HG03039 (cell line): ENCODE data around the gene SORCS1.

Source experiments
- ATAC-seq: cut with Tn5 transposase; IDR thresholded peaks from one replicate; pipeline ENCODE4 v1.9.1; 2021; ENCODE audit warnings: mild to moderate bottlenecking, moderate library complexity; ENCODE audit not compliant: unreplicated experiment

Gene SORCS1

DNA sequence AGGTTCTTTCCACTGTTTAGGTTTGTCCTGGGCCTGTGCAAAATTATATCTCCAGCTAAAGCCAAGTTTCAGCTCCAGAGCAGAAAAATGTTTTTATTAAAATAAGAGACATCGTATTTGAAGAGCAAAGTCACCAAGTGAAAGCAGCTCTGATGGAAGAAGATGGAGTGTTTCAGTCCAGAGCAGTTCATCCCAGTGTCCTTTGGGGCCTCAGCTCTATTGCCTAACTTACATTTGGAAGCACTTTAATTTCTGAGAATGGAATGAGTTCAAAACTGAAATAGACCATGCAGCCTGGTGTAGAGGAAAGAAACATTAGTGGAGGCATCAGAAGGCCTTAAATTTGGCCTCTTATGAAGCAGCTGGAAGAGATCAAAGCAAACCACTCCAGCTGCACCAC lies 545.2 kb downstream of the SORCS1 start:
- no peak for ATAC-seq

DNA sequence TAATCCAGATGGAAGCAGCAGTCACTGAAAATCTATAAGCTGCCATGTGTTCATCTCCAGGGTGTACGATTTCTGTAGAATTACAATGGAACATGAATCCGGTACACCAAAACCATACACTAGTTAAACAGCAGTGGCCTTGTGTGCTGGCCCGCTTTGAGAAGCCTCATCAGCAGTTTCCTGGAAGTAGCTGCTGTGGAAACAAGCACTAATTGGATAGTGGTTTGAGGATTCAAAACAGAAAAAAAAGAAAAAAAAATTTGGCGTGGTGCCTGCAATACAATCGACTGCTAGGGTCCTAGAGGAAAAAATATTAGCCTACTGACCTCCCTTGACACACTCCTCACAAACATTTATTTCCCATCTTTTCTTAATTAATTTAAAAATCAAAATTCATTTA lies 545.9 kb downstream of the SORCS1 start:
- ATAC-seq = no peak

DNA sequence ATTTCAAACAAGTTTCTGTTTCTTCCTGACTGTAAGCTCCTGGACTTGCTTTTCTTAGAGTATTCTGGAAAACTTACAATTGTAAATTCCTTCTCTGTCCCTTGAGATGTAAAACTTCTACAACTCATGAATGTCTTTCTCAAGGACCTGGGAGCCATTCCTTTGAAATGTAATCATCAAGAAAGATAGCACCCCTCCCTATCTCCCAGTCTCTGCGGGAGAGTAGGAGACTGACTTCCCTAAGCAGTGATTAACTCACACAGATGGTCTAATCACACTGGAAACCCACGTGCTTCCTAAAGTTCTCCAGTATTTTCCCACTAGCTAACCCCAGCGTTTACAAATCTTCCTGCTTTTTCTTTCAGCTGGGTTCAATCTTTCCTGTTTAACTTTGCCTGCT lies 549.4 kb downstream of the SORCS1 start:
- no peak for ATAC-seq

DNA sequence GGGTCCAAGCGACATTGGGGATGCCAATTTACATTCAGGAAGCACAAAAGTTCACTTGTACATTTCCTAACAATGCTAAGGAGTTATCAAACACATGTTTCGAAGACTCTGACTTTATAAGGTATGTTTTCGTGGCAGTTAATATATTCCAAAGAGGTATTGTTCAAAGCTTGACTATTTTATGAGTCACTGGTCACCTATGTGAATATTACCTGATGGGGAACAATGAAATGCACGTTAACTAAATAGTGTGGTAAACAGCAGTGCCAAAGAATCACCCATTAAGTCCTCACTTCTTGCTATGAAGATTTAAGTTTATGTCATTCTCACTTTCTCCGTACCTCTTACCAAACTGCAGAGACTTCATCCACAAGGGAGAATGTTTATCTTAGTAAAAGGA lies 550.2 kb downstream of the SORCS1 start:
- no peak for ATAC-seq

DNA sequence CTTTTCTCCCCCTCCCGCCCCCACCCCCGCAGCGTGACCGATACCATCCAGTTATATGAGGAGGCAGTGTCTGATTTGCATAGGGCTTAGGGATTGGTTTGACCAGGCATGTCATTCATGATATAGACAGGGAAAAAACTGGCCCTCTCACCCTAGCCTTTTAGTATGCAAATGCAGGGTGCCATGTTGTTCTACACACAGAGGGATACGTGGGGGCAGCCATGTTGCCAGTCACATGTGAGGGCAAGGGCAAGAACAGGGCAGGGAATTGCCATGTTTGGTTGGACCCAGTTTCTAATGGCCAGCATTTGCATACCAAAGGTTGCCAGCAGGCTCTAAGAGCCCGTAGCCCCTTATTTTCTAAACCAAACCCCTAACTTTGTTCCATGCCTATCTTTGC lies 552.1 kb downstream of the SORCS1 start:
- ATAC-seq = no peak

DNA sequence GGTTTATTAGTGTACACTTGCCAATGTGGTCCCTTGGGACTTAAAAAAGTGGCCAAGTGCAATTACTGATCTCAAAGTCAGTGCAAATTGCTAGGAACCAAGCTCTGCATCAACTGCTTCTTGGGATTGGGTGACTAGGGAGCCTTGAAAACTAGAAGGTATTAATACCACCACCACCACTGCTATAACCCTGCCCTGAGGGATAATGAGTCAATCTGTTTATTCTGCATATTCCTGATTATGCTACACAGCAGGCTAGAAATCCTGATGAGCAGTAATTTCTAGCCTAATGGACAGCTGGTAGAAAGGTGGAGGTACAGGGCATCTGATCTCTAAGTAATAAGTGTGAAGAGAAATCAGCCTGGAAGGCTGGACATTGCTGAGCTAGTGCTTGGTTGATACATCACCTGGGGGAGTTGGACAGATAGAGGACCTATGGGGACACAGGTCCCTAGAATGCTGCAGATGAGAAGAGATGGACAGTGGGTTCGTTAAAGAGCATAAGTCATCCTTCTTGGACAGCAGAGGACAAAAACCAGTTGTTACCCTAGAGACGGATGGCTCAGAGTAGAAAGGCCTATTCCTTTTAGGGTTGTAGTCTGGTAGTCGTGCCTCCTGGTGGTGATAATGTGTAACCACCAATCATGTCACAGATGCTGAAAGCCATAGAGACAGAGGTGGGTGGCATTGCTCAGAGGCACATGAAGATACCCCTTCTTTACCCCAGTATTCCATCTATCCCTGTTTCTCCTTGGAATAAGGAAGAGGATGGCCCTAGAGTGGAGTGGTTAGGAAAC lies 554.8 kb downstream of the SORCS1 start:
- no peak for ATAC-seq

DNA sequence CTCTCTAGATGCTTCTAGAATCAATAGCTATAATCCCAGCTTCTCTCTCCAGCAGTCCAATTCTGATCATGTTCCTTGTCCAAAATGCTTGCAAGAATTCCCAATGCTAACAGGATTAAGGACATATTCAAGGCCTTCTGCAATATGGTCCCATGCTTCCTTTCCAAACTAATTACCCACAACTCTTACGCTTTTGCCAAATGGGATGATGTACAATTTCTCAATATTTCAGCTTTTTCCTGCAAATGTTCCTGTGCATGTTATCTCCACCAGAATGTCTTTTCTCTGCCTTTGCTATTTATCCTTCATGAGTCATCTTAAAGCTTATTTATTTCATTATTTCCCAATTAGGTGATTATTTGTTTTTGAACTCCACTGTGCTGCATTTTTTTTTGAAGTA lies 556.4 kb downstream of the SORCS1 start:
- ATAC-seq = no peak

DNA sequence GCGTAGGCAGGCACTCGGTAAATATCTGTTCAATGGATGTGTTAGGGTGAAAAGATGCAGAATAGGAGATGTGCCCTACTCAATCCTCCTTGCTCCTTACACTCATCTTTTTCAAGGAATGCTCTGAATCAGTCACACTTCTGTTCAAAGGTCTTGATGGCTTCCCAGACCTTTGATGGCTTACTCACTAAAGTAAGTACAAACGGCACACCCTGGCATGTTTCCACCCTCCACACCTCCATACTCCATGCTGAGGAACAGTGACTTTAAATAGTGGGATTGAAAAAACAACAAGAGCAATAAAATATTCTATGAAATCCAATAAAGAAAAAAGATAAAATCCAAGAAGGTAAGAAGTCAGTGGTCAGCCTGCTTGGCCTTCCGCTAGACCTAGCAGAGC lies 569.2 kb downstream of the SORCS1 start:
- ATAC-seq = no peak

DNA sequence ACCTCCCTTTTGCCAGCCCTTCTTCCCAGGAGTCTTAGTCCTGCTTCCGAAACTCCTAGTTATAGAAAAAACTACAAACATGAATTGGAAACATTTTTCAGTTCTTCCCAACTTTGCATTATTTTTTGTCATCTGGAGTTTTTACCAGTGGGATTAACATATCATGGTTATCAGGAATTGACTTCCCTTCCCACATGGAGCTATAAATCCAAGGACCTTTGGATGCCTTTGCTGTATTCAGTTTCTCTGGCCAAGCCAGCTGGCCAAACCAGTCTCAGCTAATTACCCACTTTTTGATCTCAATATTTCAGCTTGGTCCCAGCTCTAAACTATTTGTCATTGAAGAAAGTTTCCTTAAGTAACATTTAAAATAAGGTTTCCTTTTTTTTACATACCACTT lies 570.6 kb downstream of the SORCS1 start:
- no peak for ATAC-seq

DNA sequence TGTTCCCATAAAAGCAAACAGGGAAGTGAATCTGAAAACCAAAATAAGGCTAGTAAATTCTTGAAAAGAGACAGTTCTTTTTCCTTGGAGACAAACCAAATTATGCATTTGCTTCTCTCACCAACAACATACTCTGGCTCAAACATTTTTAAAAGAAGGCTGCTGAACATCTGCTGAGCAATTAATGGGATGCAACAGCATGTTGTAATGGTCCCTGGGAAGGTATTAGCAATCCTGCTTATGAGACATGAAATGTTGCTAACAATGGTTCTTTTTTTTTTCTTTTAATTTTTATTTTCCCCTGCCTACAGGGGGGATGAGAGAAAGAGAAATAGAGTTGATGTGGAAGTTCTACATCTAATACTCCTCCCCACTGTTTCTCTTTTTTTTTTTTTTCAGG lies 572.1 kb downstream of the SORCS1 start:
- no peak for ATAC-seq

DNA sequence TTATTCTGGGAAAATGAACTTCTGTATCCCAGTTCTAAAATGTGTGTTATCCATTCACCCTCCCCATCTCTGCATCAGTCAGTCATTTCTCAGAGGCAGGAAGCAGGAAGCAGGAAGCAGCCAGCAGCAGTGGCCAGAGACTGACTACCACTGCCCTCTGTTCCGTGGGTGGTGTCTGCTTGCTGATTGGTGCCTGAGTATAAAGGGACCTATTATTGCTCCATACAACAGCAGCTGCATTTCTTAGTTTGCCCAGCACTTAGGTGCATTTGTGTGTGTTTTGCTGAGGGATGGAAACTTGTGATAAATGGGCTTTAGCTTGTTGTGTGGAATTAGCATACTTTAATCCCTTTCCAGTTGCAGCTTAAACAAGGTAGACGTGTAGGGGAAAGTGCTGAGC lies 582.2 kb downstream of the SORCS1 start:
- ATAC-seq = no peak

DNA sequence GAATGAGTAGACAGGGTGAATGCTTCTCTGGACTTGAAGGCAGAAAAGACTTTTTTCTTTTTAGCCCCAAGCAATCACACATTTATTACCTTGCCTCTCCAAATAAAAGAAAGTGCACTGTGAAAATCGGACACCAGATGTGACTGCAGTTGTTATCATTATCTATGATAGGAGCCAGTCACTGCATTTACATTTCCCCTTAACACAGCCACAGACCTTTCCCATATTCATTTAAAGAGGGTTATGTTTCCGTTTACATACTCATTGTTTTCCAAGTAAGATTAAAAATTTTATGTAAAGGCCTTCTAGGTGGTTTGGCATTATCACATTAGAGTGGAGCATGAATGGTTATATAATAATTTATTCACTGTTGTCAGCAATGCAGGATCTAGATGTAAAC lies 586.8 kb downstream of the SORCS1 start:
- ATAC-seq = no peak

DNA sequence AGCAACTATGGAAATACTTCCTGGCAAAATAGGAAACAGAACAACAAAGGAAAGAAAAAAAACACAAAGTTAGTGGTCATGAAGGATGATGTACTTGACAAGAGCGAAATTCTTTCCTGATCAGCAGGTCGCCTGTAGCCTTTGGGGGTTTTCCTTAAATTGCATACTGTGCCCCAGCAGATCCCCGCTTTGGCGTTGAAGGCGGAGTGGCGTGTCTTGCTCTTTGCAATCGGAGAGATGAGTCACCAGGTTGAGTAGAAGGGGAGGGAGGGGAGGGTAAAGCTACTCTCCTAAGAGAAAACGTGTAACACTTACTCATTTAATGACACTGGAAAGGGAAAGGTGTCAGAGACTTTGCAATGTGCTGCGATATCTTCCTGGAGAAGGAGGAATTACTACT lies 587.2 kb downstream of the SORCS1 start:
- ATAC-seq = no peak

DNA sequence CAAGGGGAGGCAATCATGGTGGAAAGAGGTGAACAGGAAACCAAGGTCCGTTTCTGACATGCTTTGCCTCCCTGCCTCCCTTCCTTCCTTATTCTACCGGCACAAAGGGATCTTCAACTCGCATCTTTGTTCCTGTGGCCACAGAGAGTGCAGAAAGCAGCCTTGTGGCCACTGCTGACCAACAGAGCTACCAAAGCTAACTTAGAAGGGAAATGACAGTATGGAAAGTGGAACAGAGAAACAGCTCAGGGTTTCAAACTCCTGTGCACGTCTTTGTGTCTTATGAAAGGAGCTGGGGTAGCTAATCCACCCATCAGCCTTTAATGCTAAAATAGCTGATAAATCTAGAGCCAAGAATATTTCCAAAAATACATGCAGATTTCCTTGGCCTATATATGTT lies 588.0 kb downstream of the SORCS1 start:
- ATAC-seq = no peak

DNA sequence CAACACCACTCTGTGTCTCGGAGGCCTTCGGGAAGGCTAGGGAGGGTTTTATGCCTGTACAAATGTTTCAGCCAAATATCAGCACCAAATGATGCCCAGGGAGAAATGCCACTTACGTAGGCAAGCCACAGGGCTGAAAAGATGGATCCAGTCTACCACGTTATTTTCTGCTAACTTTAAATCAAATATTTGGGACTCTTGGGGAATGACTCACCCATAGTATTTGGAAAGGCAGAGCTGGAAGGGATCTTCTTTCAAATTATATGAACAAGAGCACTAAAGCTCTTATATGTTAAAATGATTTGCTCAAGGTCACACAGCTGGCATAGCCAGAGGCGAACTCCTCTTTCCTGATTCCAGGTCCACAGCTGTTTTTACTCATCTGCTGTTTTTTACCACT lies 591.4 kb downstream of the SORCS1 start:
- no peak for ATAC-seq

DNA sequence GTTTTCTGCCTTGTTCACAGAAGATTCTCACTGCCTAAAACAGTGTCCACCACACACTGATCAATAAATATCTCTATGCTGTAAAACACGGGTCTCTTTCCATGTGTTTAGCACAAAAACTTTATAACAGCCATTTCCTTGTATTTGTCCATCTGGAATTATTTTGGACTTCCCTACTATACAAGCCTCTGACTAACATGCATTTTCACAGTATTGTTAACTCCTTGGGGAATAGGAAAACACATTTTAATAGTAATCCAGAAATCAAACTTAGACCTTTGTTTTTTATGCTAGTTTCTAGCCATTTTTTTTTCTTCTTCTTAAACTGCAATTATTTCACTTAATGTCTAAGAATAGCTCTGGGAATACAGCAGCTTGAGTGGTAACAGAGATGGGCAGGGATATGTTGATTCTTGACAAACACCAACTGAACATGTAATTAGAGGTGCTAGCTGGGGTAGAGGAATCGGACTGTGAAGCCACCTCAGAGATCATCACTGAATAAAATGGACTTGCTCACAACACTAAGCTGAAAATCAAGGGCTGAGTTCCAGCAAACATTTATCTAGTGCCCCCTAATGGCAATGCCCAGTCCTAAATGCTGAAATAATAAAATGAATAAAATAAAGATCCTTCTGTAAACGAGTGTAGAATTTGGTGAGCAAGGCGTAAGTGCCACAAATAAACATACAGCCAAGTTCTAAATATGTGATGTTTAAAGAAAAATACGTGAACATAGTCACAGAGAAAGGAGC lies 593.1 kb downstream of the SORCS1 start:
- no peak for ATAC-seq

DNA sequence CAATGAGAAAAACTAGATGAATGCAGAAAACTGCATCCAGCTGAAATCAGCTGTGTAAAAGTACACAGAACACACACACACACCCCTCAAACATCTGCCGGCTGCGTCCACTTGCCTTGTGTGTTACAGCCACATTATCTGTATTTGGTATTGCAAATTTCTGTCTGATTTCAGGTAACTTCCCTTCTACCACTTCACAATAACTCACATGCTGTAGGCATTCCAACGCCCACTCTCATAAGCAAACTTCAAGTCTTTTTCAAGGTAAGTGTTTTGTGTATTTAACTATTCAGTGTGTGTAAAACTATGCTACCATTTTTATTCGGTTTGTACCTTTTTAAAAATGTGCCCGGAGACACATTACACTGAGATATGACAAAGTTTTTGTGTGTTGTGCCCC lies 594.2 kb downstream of the SORCS1 start:
- ATAC-seq = no peak

DNA sequence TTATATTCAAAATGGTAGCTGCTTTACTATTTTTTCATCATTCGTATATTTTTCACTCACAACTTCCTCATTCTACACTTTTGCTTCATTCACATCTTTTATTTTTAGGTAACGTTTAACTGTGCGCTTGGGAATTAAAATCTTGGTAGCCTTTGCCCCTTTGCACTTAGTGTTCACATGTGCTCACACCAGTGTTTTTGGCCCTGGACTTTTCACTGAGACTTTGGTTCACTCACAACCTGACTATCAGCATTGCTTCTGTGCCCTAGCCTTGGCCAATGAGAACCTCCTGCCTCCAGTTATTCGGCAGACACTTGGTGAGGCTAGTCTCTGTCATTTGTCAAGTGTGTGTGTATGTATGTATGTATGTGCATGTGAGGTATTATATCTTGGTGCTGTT lies 596.9 kb downstream of the SORCS1 start:
- ATAC-seq = no peak

DNA sequence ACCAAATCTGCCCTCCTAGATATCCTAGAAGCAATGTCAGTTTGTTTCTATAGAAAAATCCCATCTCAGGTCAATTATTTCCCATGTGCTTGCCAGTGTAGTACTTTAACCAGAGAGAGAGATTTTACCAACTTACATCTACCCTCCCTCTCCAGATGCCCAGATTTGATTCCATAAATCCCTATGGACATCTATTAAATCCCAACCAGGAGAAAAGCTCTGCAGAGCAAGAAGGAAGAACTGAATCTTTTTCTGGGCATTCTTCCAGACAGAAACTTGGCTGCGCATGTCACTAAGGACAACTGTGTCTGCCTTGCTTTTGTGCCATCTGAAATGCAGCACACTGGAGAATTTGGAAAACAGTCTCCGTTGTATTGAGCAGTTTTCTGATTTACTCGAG lies 597.6 kb downstream of the SORCS1 start:
- no peak for ATAC-seq

DNA sequence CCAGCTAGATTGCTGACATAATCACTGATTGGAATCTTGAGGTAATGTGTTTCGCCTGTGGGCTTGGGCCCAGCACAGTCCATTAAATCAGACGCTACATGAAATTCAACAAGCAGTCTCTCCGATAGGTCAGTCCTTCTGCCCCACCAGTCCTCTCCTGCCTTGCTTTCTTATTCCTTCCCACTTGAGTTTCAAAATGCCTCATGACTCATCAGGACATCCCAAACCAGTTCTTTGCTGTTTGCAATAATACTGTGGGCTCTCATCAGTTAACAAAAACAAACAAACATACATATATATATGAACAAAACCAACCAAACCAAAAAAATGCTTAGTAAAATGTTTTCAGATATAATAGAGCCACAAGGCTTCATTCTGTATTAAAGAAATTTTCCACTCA lies 599.0 kb downstream of the SORCS1 start:
- ATAC-seq = no peak

DNA sequence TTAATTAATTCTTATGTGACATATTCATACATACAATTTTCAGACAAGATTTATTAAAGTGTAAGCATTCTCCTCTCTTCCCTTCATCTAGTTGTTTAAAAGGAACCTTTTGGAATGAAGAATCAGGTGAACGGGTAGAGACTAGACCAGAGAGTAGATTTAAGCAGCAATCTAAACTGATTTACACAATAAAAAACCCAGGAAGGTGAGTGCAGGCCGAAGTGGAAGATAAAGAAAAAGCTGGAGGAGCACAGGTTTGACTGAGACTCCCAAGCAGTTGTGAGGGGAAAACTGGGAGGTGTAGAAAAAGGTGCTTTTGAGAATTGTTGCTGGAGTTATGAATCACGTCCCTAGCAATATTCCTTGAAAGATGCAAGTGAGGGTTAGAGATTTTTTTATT lies 601.1 kb downstream of the SORCS1 start:
- no peak for ATAC-seq

DNA sequence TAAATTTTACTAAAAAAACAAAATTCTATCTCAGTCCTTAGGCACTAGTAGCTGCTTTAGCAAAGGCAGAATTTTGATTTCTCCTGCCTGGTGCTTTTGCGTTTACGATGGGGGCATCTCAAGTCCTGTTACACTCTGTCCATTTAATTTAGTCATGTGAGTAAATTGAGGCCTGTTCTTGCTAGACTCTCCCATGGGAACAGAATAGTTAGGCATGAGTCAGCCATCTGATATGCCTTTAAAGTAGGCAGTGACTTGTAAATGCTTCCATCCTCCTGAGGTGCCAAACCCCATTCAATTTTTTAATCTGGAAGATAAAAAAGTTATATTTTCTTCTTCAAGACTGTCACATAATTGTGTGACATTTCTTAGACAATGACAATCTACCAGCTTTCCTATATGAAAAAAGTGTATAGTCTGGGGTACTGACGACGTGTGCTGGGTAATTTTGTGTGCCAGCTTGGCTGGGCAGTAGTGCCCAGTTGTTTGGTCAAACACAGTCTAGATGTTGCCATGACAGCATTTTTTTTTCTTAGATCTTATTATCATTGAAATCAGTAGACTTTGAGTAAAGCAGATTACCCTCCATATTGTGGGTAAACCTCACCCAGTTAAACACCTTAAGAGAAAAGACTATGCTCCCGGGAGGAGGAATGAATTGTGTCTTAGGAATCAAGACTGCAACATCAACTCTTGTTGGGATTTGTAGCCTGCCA lies 603.4 kb downstream of the SORCS1 start:
- ATAC-seq = no peak
